SK-N-SH treated with all-trans-retinoic acid at 6 μM for 48 hours (cell line): ENCODE measurements around the gene OASL.
A peak's percentile ranks its signal among the peaks of the same experiment; 100 is the strongest.

Source experiments
- ATAC-seq: fragments of 200-7000 bp; cut with Tn5 transposase; 3 replicates; pipeline ENCODE4 v1.9.1; 2020; ENCODE audit warnings: mild to moderate bottlenecking, moderate library complexity
- ARNTL ChIP-seq: fragments of 450-650 bp; formaldehyde crosslinking; IDR thresholded peaks from 2 replicates; pipeline ENCODE4 v1.5.0; 2020; ENCODE audit warnings: low read depth, mild to moderate bottlenecking, moderate library complexity, borderline replicate concordance
- CSDC2 ChIP-seq: fragments of 250-450 bp; sonication (Bioruptor Pico); IDR thresholded peaks from 2 replicates; pipeline ENCODE4 v1.5.0; 2020; ENCODE audit warnings: mild to moderate bottlenecking, moderate library complexity
- CSRNP3 ChIP-seq: fragments of 250-450 bp; sonication (Bioruptor Pico); IDR thresholded peaks from 2 replicates; pipeline ENCODE4 v1.5.1; 2021; ENCODE audit warnings: mild to moderate bottlenecking, moderate library complexity
- GLIS3 ChIP-seq: fragments of 250-450 bp; sonication (Bioruptor Pico); IDR thresholded peaks from 2 replicates; pipeline ENCODE4 v1.5.0; 2020; ENCODE audit warnings: mild to moderate bottlenecking, moderate library complexity
- ISL1 ChIP-seq: fragments of 250-450 bp; sonication (Bioruptor Pico); IDR thresholded peaks from 2 replicates; pipeline ENCODE4 v2.1.2; 2022; ENCODE audit warnings: mild to moderate bottlenecking, moderate library complexity
- OSR1 ChIP-seq: fragments of 250-450 bp; sonication (Bioruptor Pico); IDR thresholded peaks from 2 replicates; pipeline ENCODE4 v1.8.0; 2022; ENCODE audit warnings: moderate library complexity, mild to moderate bottlenecking, inconsistent platforms
- POU6F1 ChIP-seq: fragments of 250-450 bp; sonication (Bioruptor Pico); IDR thresholded peaks from 2 replicates; pipeline ENCODE4 v1.8.0; 2021; ENCODE audit warnings: low read depth, mild to moderate bottlenecking, moderate library complexity, borderline replicate concordance
- PPARA ChIP-seq: fragments of 250-450 bp; sonication (Bioruptor Pico); IDR thresholded peaks from 2 replicates; pipeline ENCODE4 v1.5.0; 2020; ENCODE audit warnings: mild to moderate bottlenecking, borderline replicate concordance
- RARB ChIP-seq: fragments of 250-450 bp; sonication (Bioruptor Pico); IDR thresholded peaks from 2 replicates; pipeline ENCODE4 v1.8.0; 2021; ENCODE audit warnings: mild to moderate bottlenecking, moderate library complexity
- SNAI2 ChIP-seq: fragments of 250-450 bp; sonication (Bioruptor Pico); IDR thresholded peaks from 2 replicates; pipeline ENCODE4 v1.5.0; 2020; ENCODE audit warnings: mild to moderate bottlenecking, moderate library complexity
- TCF4 ChIP-seq: fragments of 250-450 bp; sonication (Bioruptor Pico); IDR thresholded peaks from 2 replicates; pipeline ENCODE4 v1.8.0; 2021; ENCODE audit warnings: mild to moderate bottlenecking, moderate library complexity, borderline replicate concordance
- TOX ChIP-seq: fragments of 250-450 bp; sonication (Bioruptor Pico); IDR thresholded peaks from 2 replicates; pipeline ENCODE4 v1.8.0; 2021; ENCODE audit warnings: mild to moderate bottlenecking, moderate library complexity, borderline replicate concordance
- ZFP3 ChIP-seq: fragments of 250-450 bp; sonication (Bioruptor Pico); IDR thresholded peaks from 2 replicates; pipeline ENCODE4 v1.5.0; 2020; ENCODE audit warnings: mild to moderate bottlenecking, moderate library complexity
- ZFP30 ChIP-seq: fragments of 450-650 bp; formaldehyde crosslinking; IDR thresholded peaks from 2 replicates; pipeline ENCODE4 v1.5.0; 2022; ENCODE audit warnings: mild to moderate bottlenecking, moderate library complexity
- ZNF565 ChIP-seq: fragments of 450-650 bp; formaldehyde crosslinking; conservative IDR thresholded peaks from 2 replicates; pipeline ENCODE4 v1.5.0; 2020; ENCODE audit warnings: low read depth, mild to moderate bottlenecking, moderate library complexity
- ZNF70 ChIP-seq: fragments of 450-650 bp; formaldehyde crosslinking; IDR thresholded peaks from 2 replicates; pipeline ENCODE4 v1.5.0; 2020; ENCODE audit warnings: mild to moderate bottlenecking, moderate library complexity
- ZNF8 ChIP-seq: fragments of 450-650 bp; formaldehyde crosslinking; IDR thresholded peaks from 2 replicates; pipeline ENCODE4 v1.5.0; 2020; ENCODE audit warnings: mild to moderate bottlenecking, moderate library complexity

The OASL gene

GRCh38 chr12:120978296-120979219, 60.5 kb downstream of the OASL start, which contains the start of gene HNF1A:
HNF1A (plus strand) TSS chr12:120978543; CDS start chr12:120978769, 226 bp downstream.
- ATAC-seq, result no peak
- TF ChIP-seq POU6F1 (no peak), TOX (CRISPR knock-in tag) (no peak), ISL1 (CRISPR knock-in tag) (no peak), PPARA (no peak), OSR1 (CRISPR knock-in tag) (no peak), ZNF8 (CRISPR knock-in tag) (no peak), TCF4 (CRISPR knock-in tag) (no peak), ZFP3 (CRISPR knock-in tag) (no peak), CSDC2 (CRISPR knock-in tag) (no peak), RARB (CRISPR knock-in tag) (no peak), ZNF70 (CRISPR knock-in tag) (no peak)

- no peak for TF ChIP-seq CSRNP3 (CRISPR knock-in tag)
- TF ChIP-seq ARNTL (CRISPR knock-in tag), result no peak
- TF ChIP-seq ZFP3 (CRISPR knock-in tag), result no peak
- TF ChIP-seq PPARA, result no peak
- TF ChIP-seq CSDC2 (CRISPR knock-in tag), result no peak
- no peak for TF ChIP-seq SNAI2
- no peak for TF ChIP-seq GLIS3 (CRISPR knock-in tag)
Measured at GRCh38 chr12:120977531-120978295, 61.3 kb downstream of the OASL start.

GRCh38 chr12:120972870-120973543, 66.0 kb downstream of the OASL start:
- no peak for TF ChIP-seq CSDC2 (CRISPR knock-in tag)
- no peak for TF ChIP-seq ZNF565
- TF ChIP-seq POU6F1, result no peak
- no peak for TF ChIP-seq PPARA
- TF ChIP-seq ZNF8 (CRISPR knock-in tag), result no peak
- TF ChIP-seq ZNF70 (CRISPR knock-in tag), result no peak
- no peak for TF ChIP-seq SNAI2
- TF ChIP-seq CSRNP3 (CRISPR knock-in tag), result no peak
- no peak for ATAC-seq

More at GRCh38 chr12:120977531-120978295, 61.3 kb downstream of the OASL start:
- ATAC-seq, result no peak

GRCh38 chr12:120971299-120972180, 67.5 kb downstream of the OASL start:
- ATAC-seq, result peak; percentile 94

More at GRCh38 chr12:120971299-120972180, 67.5 kb downstream of the OASL start:
- TF ChIP-seq ZFP30, result no peak
- TF ChIP-seq PPARA, result no peak
